Lower leg skin (tissue), 4 donors: ENCODE results near the gene KCNQ4. TPM values are rescaled to one million over a fixed set of nuclear protein-coding genes. Genes with fewer than 3 reads are reported as not detected.

Source experiments
- DNase-seq, 2 donors: peaks; one replicate each; pipeline ENCODE4 v3.0.0-alpha.2; 2019; ENCODE audit warnings: low spot score in 2 of 2
- H3K4me3 ChIP-seq: fragments of 200-600 bp; sonication (generic); 2 replicates; pipeline ENCODE4 v1.5.1; 2017; ENCODE audit warnings: mild to moderate bottlenecking, low read depth; ENCODE audit not compliant: poor library complexity, severe bottlenecking
- POLR2A ChIP-seq, 2 donors: fragments of 450-650 bp; IDR thresholded peaks; one replicate each; pipeline ENCODE4 v1.6.1; 2016 to 2017; ENCODE audit warnings: antibody characterized with exemption in 2 of 2, mild to moderate bottlenecking in 1 of 2, moderate library complexity in 1 of 2
- WGBS, 2 donors: methylation state at CpG; one replicate each; pipeline ENCODE4 v1.1.5; 2018; 5-methylcytosine and 5-hydroxymethylcytosine counted together
- intact Hi-C: fragments of 100-400 bp; cut with DNase I; formaldehyde crosslinking; loops from one replicate; pipeline ENCODE4 v1.15.0; 2023; ENCODE audit warnings: low total_unique reads
- microRNA counts, 2 donors: library from miRNA; unstranded; fragments of <30 nt; microRNA quantifications; one replicate each; lab custom pipeline; 2016
- microRNA-seq, 2 donors: library from miRNA; unstranded; fragments of <30 nt; microRNA quantifications; one replicate each; pipeline ENCODE4, GENCODE V29; 2016; ENCODE audit warnings: borderline replicate concordance in 2 of 2, borderline number of aligned reads in 1 of 2
- total RNA-seq, 4 donors: library from RNA; depleted of rRNA; stranded (reverse); fragments of >200 nt; gene quantifications; one replicate each; pipeline ENCODE4 v1.1.0, GENCODE V29; 2016
- TF ChIP-seq, protein P1 (sequence below), 3 donors: fragments of 450-650 bp; IDR thresholded peaks; one replicate each; pipeline ENCODE4 v1.5.1; 2016; ENCODE audit warnings: antibody characterized with exemption in 3 of 3, mild to moderate bottlenecking in 3 of 3, moderate library complexity in 2 of 3

KCNQ4 gene
- total RNA-seq, 4 donors from 2014 or later: 1.3 to 2.7 (median 2.0) TPM

DNA sequence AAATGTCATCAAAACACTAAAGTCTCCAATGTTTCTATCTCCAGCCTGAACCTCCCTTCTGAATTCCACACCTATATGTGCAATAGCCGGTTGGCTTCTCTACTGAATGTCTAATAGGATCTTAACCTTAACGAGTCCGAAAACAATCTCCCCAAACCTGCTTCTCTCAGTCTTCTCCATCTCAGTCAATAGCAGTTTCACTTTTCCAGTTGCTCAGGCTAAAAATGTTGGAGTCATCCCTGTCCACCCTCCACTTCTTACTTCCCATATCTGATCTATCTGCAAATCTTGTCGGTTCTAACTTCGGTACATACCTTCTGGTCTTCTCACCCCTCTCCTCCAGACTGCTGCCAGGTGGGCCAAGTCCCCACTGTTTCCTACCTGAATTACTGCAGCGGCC, 104.1 kb downstream of the KCNQ4 start:
- no peak for DNase-seq
- WGBS, 2 donors: 69 to 73% methylated on average over 6 of the region's 6 CpGs
- intact Hi-C loops: no loop called here
- no peak for TF ChIP-seq POLR2A (IDR thresholded peaks at IDR 0.05)
- TF ChIP-seq, protein P1, sequence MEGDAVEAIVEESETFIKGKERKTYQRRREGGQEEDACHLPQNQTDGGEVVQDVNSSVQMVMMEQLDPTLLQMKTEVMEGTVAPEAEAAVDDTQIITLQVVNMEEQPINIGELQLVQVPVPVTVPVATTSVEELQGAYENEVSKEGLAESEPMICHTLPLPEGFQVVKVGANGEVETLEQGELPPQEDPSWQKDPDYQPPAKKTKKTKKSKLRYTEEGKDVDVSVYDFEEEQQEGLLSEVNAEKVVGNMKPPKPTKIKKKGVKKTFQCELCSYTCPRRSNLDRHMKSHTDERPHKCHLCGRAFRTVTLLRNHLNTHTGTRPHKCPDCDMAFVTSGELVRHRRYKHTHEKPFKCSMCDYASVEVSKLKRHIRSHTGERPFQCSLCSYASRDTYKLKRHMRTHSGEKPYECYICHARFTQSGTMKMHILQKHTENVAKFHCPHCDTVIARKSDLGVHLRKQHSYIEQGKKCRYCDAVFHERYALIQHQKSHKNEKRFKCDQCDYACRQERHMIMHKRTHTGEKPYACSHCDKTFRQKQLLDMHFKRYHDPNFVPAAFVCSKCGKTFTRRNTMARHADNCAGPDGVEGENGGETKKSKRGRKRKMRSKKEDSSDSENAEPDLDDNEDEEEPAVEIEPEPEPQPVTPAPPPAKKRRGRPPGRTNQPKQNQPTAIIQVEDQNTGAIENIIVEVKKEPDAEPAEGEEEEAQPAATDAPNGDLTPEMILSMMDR (IDR thresholded peaks at IDR 0.05): no peak
- no peak overlapping the region for H3K4me3 ChIP-seq

MicroRNAs within 50 kb of the gene (microRNA counts, 767-probe panel; counts per million panel counts)
- 0 to 358 counts per million in 2 donors for microRNA hsa-miR-30c-5p (lab: Ali Mortazavi, UCI)
- 0 to 358 counts per million in 2 donors for microRNA hsa-miR-30e-5p (lab: Ali Mortazavi, UCI)

Small RNAs within 50 kb of the gene (microRNA-seq; reads per million reads assigned to microRNA genes)
- gene MIR30C1: 38.7 to 41.3 reads per million in 2 donors
- gene MIR30E: 5,458 to 5,895 reads per million in 2 donors

Other genes starting within 250 kb of the KCNQ4 start
- 1 to 10 TPM; 2.7 to 4.0 (median 3.0) TPM for gene RIMS3, start 118.1 kb upstream of the KCNQ4 start, total RNA-seq
- gene NFYC, start 92.1 kb upstream of the KCNQ4 start, total RNA-seq: 10 to 100 TPM; 53.3 to 94.4 (median 68.0) TPM
- gene CITED4, start 78.6 kb downstream of the KCNQ4 start, total RNA-seq: 100 to 1,000 TPM; 135 to 172 (median 150) TPM
- 10 to 100 TPM in 1 of 4 donors, 1 to 10 TPM in 3; 7.7 to 23.3 (median 8.9) TPM for gene CTPS1, start 195.9 kb downstream of the KCNQ4 start, total RNA-seq
- under 1 TPM in 1 of 4 donors, not detected in 3; 0.26 TPM for gene SLFNL1, start 237.9 kb downstream of the KCNQ4 start, total RNA-seq